Ectodermal cell (in vitro differentiated cells): ENCODE measurements around the gene FLVCR1.

Experiments
- H3K27ac ChIP-seq: 2 replicates; pipeline ENCODE4 v1.7.0; 2013; ENCODE audit warnings: mild to moderate bottlenecking, low read depth, low read length; ENCODE audit not compliant: insufficient read depth, poor library complexity, severe bottlenecking
- H3K27me3 ChIP-seq: 2 replicates; pipeline ENCODE4 v1.7.0; 2013; ENCODE audit warnings: mild to moderate bottlenecking, low read length; ENCODE audit not compliant: insufficient read depth, control insufficient read depth, poor library complexity, severe bottlenecking
- H3K36me3 ChIP-seq: one replicate; pipeline ENCODE4 v1.7.0; 2013; ENCODE audit warnings: low read length; ENCODE audit not compliant: control insufficient read depth, insufficient read depth
- H3K4me1 ChIP-seq: one replicate; pipeline ENCODE4 v1.7.0; 2013; ENCODE audit warnings: low read length; ENCODE audit not compliant: control insufficient read depth, insufficient read depth
- H3K4me3 ChIP-seq: 2 replicates; pipeline ENCODE4 v1.7.0; 2013; ENCODE audit warnings: low read depth, low read length, control low read depth; ENCODE audit not compliant: insufficient read depth
- H3K9me3 ChIP-seq: 2 replicates; pipeline ENCODE4 v1.7.0; 2013; ENCODE audit warnings: mild to moderate bottlenecking, low read length, moderate library complexity; ENCODE audit not compliant: control insufficient read depth
- WGBS, 2 experiments: methylation state at CpG; one replicate each; pipeline ENCODE4 v1.1.7; 2013; ENCODE audit warnings: missing lambda C conversion rate in 2 of 2; 5-methylcytosine and 5-hydroxymethylcytosine counted together

The FLVCR1 gene

DNA sequence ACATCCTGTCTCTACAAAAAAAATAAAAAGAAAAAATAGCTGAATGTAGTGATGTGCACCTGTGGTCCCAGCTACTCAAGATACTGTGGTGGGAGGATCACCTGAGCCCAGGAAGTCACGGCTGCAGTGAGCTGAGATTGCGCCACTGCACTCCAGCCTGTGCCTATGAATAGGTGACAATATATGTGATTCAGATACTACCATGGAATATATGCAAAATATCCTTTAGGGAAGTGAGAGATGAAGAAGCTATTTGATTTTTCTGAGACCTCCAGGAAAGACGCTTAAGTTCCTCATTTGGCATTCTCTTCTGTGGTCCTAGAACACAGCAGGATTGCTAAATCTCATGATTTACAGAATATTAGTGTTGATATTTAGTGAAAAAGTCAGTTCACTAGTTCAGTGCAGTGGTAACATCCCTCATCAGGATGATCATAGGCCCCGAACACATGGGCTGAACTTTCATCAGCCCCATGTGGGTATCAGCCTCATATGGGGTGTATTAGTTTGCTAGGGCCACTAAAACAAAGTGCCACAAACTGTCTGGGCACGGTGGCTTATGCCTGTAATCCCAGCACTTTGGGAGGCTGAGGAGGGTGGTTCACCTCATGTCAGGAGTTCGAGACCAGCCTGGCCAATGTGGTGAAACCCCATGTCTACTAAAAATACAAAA is 86.3 kb downstream of the FLVCR1 start:
- Histone ChIP-seq H3K9me3 (no peaks in the 10 kb centered on the region), H3K4me1 (no peaks in the 10 kb centered on the region), H3K27ac (no peak overlapping the region), H3K36me3 (no peaks in the 10 kb centered on the region), H3K27me3 (no peaks in the 10 kb centered on the region), H3K4me3 (no peak overlapping the region)
- 93% methylated on average over 6 of the region's 6 CpGs for WGBS, 2 experiments

- 91 to 94% methylated on average over 2 of the region's 2 CpGs for WGBS, 2 experiments
- no peak overlapping the region for H3K4me3 ChIP-seq
Measured at GRCh38 chr1:212945056-212945455, 87.0 kb downstream of the FLVCR1 start.

GRCh38 chr1:212945463-212946160 is 87.5 kb downstream of the FLVCR1 start:
- no peaks in the 10 kb centered on the region for H3K36me3 ChIP-seq
- WGBS, 2 experiments: 94 to 95% methylated on average over 4 of the region's 4 CpGs
- H3K9me3 ChIP-seq: no peaks in the 10 kb centered on the region
- H3K4me1 ChIP-seq: peaks cover 4% of the 10 kb centered on the region
- H3K4me3 ChIP-seq: no peak overlapping the region
- no peaks in the 10 kb centered on the region for H3K27me3 ChIP-seq
- no peak overlapping the region for H3K27ac ChIP-seq

More at GRCh38 chr1:212945056-212945455, 87.0 kb downstream of the FLVCR1 start:
- H3K27ac ChIP-seq: no peak overlapping the region
- H3K4me1 ChIP-seq: peaks cover 4% of the 10 kb centered on the region
- no peaks in the 10 kb centered on the region for H3K27me3 ChIP-seq
- H3K36me3 ChIP-seq: no peaks in the 10 kb centered on the region
- H3K9me3 ChIP-seq: no peaks in the 10 kb centered on the region

DNA sequence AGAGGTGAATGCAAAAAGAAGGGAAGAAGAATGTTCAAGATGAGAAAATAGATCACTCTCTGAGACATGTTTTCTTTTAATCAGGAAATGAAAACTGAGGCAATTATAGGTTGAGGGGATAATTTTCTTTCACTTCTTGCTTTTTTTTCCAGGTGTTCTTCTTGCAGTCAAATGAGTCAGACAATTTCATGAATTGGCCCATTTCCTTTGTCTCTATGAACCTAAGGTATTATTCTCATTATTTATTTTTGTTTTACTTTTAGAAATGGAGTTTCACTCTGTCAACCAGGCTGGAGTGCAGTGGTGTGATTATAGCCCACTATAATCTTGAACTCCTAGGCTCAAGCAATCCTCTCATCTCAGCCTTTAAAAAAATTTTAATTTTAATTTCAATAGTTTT is 88.8 kb downstream of the FLVCR1 start:
- peaks cover 4% of the 10 kb centered on the region for H3K4me1 ChIP-seq
- no peak overlapping the region for H3K4me3 ChIP-seq
- no peaks in the 10 kb centered on the region for H3K9me3 ChIP-seq
- no peaks in the 10 kb centered on the region for H3K36me3 ChIP-seq
- H3K27me3 ChIP-seq: no peaks in the 10 kb centered on the region
- H3K27ac ChIP-seq: no peak overlapping the region
